HEK293 (cell line): ENCODE measurements around the gene PGC.
A peak's percentile ranks its signal among the peaks of the same experiment; 100 is the strongest.

Source experiments
- GLI4 ChIP-seq: fragments of 450-650 bp; formaldehyde crosslinking; IDR thresholded peaks from 2 replicates; pipeline ENCODE4 v1.5.1; 2016; ENCODE audit warnings: missing biosample characterization, missing genetic modification characterization
- GLIS2 ChIP-seq: fragments of 450-650 bp; formaldehyde crosslinking; IDR thresholded peaks from 2 replicates; pipeline ENCODE4 v1.5.1; 2016; ENCODE audit warnings: missing biosample characterization, missing genetic modification characterization
- HOXD13 ChIP-seq: sonication (generic); formaldehyde crosslinking; IDR thresholded peaks from 2 replicates; pipeline ENCODE4 v1.8.0; 2022; ENCODE audit warnings: missing genetic modification reagents, borderline replicate concordance
- SETDB1 ChIP-seq: IDR thresholded peaks from one replicate; pipeline ENCODE4 v1.6.1; 2017; ENCODE audit warnings: mild to moderate bottlenecking, low read length, moderate library complexity, mixed read lengths; ENCODE audit not compliant: insufficient read length
- TCF7L2 ChIP-seq: IDR thresholded peaks from 2 replicates; pipeline ENCODE4 v1.6.1; 2011; ENCODE audit warnings: low read depth, mild to moderate bottlenecking, inconsistent platforms, low read length, moderate library complexity, borderline replicate concordance
- WT1 ChIP-seq: fragments of 450-650 bp; formaldehyde crosslinking; IDR thresholded peaks from 2 replicates; pipeline ENCODE4 v1.5.1; 2016; ENCODE audit warnings: missing biosample characterization, missing genetic modification characterization
- YY1 ChIP-seq: fragments of 450-650 bp; formaldehyde crosslinking; IDR thresholded peaks from 2 replicates; pipeline ENCODE4 v1.5.1; 2018; ENCODE audit warnings: missing biosample characterization, missing genetic modification characterization
- ZBTB7A ChIP-seq: fragments of 450-650 bp; formaldehyde crosslinking; IDR thresholded peaks from 2 replicates; pipeline ENCODE4 v1.5.1; 2016; ENCODE audit warnings: low read depth, missing biosample characterization, missing genetic modification characterization
- ZEB2 ChIP-seq: fragments of 450-650 bp; formaldehyde crosslinking; IDR thresholded peaks from 2 replicates; pipeline ENCODE4 v1.5.1; 2016; ENCODE audit warnings: missing biosample characterization, missing genetic modification characterization
- ZFP69B ChIP-seq: fragments of 450-650 bp; formaldehyde crosslinking; IDR thresholded peaks from 2 replicates; pipeline ENCODE4 v1.5.1; 2016; ENCODE audit warnings: missing biosample characterization, missing genetic modification characterization
- ZNF10 ChIP-seq: fragments of 450-650 bp; formaldehyde crosslinking; IDR thresholded peaks from 2 replicates; pipeline ENCODE4 v1.5.1; 2017; ENCODE audit warnings: missing biosample characterization, missing genetic modification characterization
- ZNF24 ChIP-seq: fragments of 450-650 bp; formaldehyde crosslinking; IDR thresholded peaks from 2 replicates; pipeline ENCODE4 v1.5.1; 2016; ENCODE audit warnings: missing biosample characterization, missing genetic modification characterization
- ZNF266 ChIP-seq: fragments of 450-650 bp; formaldehyde crosslinking; IDR thresholded peaks from 2 replicates; pipeline ENCODE4 v1.5.1; 2016; ENCODE audit warnings: missing biosample characterization, missing genetic modification characterization, low read depth
- ZNF274 ChIP-seq, 2 experiments: fragments of 200-500 bp in 1 of 2; fragments of 450-650 bp in 1 of 2; sonication (Bioruptor generic) in 1 of 2; formaldehyde crosslinking in 1 of 2; IDR thresholded peaks; 2 replicates each; pipeline versions ENCODE4 v1.5.1 to v1.6.1; 2014 to 2016; ENCODE audit warnings: borderline replicate concordance in 1 of 2, inconsistent platforms in 1 of 2, low read length in 1 of 2, missing biosample characterization in 1 of 2, missing genetic modification characterization in 1 of 2
- ZNF391 ChIP-seq: fragments of 450-650 bp; formaldehyde crosslinking; IDR thresholded peaks from 2 replicates; pipeline ENCODE4 v1.5.1; 2016; ENCODE audit warnings: low read depth, missing biosample characterization, missing genetic modification characterization, borderline replicate concordance
- ZNF433 ChIP-seq: fragments of 450-650 bp; formaldehyde crosslinking; IDR thresholded peaks from 2 replicates; pipeline ENCODE4 v1.5.1; 2016; ENCODE audit warnings: missing biosample characterization, missing genetic modification characterization, low read depth
- ZNF510 ChIP-seq: fragments of 450-650 bp; formaldehyde crosslinking; IDR thresholded peaks from 2 replicates; pipeline ENCODE4 v1.5.1; 2018; ENCODE audit warnings: mild to moderate bottlenecking, missing genetic modification characterization, missing biosample characterization; ENCODE audit not compliant: insufficient replicate concordance
- ZNF555 ChIP-seq: fragments of 450-650 bp; formaldehyde crosslinking; conservative IDR thresholded peaks from 2 replicates; pipeline ENCODE4 v1.5.1; 2017; ENCODE audit warnings: missing biosample characterization, mild to moderate bottlenecking, missing genetic modification characterization, inconsistent platforms
- ZNF670 ChIP-seq: fragments of 450-650 bp; formaldehyde crosslinking; IDR thresholded peaks from 2 replicates; pipeline ENCODE4 v1.5.1; 2016; ENCODE audit warnings: missing biosample characterization, missing genetic modification characterization, low read depth
- ZNF747 ChIP-seq: fragments of 450-650 bp; formaldehyde crosslinking; IDR thresholded peaks from 2 replicates; pipeline ENCODE4 v1.5.1; 2016; ENCODE audit warnings: missing biosample characterization, missing genetic modification characterization
- ZNF768 ChIP-seq: fragments of 450-650 bp; formaldehyde crosslinking; IDR thresholded peaks from 2 replicates; pipeline ENCODE4 v1.5.1; 2018; ENCODE audit warnings: missing biosample characterization, mild to moderate bottlenecking, missing genetic modification characterization
- TF ChIP-seq, protein P1 (sequence below): fragments of 450-650 bp; formaldehyde crosslinking; IDR thresholded peaks from 2 replicates; pipeline ENCODE4 v1.5.1; 2016; ENCODE audit warnings: missing biosample characterization, missing genetic modification characterization
- TF ChIP-seq, protein P2 (sequence below): fragments of 450-650 bp; formaldehyde crosslinking; IDR thresholded peaks from 2 replicates; pipeline ENCODE4 v1.5.1; 2016; ENCODE audit warnings: missing biosample characterization, missing genetic modification characterization
- TF ChIP-seq, protein P3 (sequence below): fragments of 450-650 bp; formaldehyde crosslinking; IDR thresholded peaks from 2 replicates; pipeline ENCODE4 v1.5.1; 2016; ENCODE audit warnings: missing biosample characterization, missing genetic modification characterization
- TF ChIP-seq, protein P4 (sequence below): fragments of 450-650 bp; formaldehyde crosslinking; IDR thresholded peaks from 2 replicates; pipeline ENCODE4 v1.5.1; 2016; ENCODE audit warnings: missing biosample characterization, missing genetic modification characterization
- TF ChIP-seq, protein P5 (sequence below): IDR thresholded peaks from 2 replicates; pipeline ENCODE4 v1.6.1; 2011; ENCODE audit warnings: mild to moderate bottlenecking, low read depth, low read length, borderline replicate concordance
- TF ChIP-seq, protein P6 (sequence below): fragments of 450-650 bp; formaldehyde crosslinking; IDR thresholded peaks from 2 replicates; pipeline ENCODE4 v1.5.1; 2016; ENCODE audit warnings: missing biosample characterization, missing genetic modification characterization
- TF ChIP-seq, protein P7 (sequence below): fragments of 450-650 bp; formaldehyde crosslinking; IDR thresholded peaks from 2 replicates; pipeline ENCODE4 v1.5.1; 2017; ENCODE audit warnings: missing biosample characterization, missing genetic modification characterization

The PGC gene

DNA sequence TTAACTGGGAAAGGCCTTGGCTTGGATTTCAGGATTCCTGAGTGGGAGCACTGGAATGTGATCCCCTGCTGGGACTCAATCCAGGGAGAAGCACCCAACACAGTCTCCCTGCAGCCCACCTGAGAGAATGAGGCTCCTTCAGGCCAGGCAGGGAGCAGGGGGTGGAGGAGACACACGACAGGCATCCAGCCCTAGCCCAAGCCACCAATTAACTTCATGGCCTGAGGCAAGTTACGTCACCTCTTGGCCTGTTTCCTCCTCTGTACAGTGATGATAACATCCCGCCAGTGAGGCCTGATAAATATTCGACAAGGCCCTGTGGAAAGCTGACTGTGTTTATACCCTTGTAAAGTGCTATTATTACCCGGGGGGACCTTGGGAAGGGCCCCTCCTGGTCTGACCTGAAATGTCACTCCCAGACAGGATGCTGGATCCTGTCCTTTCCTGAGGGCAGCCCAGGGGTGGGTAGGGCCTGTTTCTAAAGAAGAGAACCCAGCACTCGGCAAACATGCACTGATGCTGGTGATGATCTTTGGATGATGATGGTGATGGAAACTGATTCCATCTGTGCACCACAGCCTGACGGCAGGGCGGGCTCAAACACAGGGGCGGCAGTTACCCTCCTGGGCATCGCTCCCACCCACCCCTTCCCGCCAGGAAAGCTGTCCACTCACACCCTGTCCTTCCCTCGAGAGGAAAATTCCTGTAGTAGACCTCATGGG, 20.1 kb upstream of the PGC start (continued):
- TF ChIP-seq ZNF266 (tag by site-specific recombination) (no peak), GLI4 (tag by site-specific recombination) (no peak), ZEB2 (tag by site-specific recombination) (peak; percentile 96), HOXD13 (peak; percentile 99), ZNF510 (tag by site-specific recombination) (no peak), ZNF555 (tag by site-specific recombination) (no peak), YY1 (tag by site-specific recombination) (no peak), ZNF10 (peak; percentile 73), TCF7L2 (peak; percentile 71; the same call in 1 of the 2 replicates), ZNF433 (tag by site-specific recombination) (no peak), ZNF274 (IDR thresholded peaks at IDR 0.05; ENCODE audit: low read length) (no peak), ZNF274 (tag by site-specific recombination; IDR thresholded peaks at IDR 0.05; ENCODE audit: borderline replicate concordance) (no peak), ZNF670 (tag by site-specific recombination) (no peak), WT1 (tag by site-specific recombination) (peak; percentile 88), ZNF747 (tag by site-specific recombination) (no peak), ZNF768 (tag by site-specific recombination) (no peak), ZNF24 (peak; percentile 93), ZNF391 (tag by site-specific recombination) (peak; percentile 91; the same call in 1 of the 2 replicates), ZBTB7A (tag by site-specific recombination) (no peak), SETDB1 (no peak), GLIS2 (peak; percentile 93), ZFP69B (tag by site-specific recombination) (peak; percentile 77)
- TF ChIP-seq, protein P1, sequence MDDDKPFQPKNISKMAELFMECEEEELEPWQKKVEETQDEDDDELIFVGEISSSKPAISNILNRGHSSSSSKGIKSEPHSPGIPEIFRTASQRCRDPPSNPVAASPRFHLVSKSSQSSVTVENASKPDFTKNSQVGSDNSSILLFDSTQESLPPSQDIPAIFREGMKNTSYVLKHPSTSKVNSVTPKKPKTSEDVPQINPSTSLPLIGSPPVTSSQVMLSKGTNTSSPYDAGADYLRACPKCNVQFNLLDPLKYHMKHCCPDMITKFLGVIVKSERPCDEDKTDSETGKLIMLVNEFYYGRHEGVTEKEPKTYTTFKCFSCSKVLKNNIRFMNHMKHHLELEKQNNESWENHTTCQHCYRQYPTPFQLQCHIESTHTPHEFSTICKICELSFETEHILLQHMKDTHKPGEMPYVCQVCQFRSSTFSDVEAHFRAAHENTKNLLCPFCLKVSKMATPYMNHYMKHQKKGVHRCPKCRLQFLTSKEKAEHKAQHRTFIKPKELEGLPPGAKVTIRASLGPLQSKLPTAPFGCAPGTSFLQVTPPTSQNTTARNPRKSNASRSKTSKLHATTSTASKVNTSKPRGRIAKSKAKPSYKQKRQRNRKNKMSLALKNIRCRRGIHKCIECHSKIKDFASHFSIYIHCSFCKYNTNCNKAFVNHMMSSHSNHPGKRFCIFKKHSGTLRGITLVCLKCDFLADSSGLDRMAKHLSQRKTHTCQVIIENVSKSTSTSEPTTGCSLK, result no peak
- TF ChIP-seq, protein P2, sequence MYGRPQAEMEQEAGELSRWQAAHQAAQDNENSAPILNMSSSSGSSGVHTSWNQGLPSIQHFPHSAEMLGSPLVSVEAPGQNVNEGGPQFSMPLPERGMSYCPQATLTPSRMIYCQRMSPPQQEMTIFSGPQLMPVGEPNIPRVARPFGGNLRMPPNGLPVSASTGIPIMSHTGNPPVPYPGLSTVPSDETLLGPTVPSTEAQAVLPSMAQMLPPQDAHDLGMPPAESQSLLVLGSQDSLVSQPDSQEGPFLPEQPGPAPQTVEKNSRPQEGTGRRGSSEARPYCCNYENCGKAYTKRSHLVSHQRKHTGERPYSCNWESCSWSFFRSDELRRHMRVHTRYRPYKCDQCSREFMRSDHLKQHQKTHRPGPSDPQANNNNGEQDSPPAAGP (tag by site-specific recombination), result peak; percentile 99
- TF ChIP-seq, protein P3, sequence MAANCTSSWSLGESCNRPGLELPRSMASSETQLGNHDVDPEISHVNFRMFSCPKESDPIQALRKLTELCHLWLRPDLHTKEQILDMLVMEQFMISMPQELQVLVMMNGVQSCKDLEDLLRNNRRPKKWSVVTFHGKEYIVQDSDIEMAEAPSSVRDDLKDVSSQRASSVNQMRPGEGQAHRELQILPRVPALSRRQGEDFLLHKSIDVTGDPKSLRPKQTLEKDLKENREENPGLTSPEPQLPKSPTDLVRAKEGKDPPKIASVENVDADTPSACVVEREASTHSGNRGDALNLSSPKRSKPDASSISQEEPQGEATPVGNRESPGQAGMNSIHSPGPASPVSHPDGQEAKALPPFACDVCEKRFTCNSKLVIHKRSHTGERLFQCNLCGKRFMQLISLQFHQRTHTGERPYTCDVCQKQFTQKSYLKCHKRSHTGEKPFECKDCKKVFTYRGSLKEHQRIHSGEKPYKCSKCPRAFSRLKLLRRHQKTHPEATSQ (tag by site-specific recombination), result no peak
- TF ChIP-seq, protein P4, sequence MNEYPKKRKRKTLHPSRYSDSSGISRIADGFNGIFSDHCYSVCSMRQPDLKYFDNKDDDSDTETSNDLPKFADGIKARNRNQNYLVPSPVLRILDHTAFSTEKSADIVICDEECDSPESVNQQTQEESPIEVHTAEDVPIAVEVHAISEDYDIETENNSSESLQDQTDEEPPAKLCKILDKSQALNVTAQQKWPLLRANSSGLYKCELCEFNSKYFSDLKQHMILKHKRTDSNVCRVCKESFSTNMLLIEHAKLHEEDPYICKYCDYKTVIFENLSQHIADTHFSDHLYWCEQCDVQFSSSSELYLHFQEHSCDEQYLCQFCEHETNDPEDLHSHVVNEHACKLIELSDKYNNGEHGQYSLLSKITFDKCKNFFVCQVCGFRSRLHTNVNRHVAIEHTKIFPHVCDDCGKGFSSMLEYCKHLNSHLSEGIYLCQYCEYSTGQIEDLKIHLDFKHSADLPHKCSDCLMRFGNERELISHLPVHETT (tag by site-specific recombination), result peak; percentile 94
- TF ChIP-seq, protein P5, sequence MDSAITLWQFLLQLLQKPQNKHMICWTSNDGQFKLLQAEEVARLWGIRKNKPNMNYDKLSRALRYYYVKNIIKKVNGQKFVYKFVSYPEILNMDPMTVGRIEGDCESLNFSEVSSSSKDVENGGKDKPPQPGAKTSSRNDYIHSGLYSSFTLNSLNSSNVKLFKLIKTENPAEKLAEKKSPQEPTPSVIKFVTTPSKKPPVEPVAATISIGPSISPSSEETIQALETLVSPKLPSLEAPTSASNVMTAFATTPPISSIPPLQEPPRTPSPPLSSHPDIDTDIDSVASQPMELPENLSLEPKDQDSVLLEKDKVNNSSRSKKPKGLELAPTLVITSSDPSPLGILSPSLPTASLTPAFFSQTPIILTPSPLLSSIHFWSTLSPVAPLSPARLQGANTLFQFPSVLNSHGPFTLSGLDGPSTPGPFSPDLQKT, result no peak
- TF ChIP-seq, protein P6, sequence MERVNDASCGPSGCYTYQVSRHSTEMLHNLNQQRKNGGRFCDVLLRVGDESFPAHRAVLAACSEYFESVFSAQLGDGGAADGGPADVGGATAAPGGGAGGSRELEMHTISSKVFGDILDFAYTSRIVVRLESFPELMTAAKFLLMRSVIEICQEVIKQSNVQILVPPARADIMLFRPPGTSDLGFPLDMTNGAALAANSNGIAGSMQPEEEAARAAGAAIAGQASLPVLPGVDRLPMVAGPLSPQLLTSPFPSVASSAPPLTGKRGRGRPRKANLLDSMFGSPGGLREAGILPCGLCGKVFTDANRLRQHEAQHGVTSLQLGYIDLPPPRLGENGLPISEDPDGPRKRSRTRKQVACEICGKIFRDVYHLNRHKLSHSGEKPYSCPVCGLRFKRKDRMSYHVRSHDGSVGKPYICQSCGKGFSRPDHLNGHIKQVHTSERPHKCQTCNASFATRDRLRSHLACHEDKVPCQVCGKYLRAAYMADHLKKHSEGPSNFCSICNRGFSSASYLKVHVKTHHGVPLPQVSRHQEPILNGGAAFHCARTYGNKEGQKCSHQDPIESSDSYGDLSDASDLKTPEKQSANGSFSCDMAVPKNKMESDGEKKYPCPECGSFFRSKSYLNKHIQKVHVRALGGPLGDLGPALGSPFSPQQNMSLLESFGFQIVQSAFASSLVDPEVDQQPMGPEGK (tag by site-specific recombination), result peak; percentile 88
- TF ChIP-seq, protein P7, sequence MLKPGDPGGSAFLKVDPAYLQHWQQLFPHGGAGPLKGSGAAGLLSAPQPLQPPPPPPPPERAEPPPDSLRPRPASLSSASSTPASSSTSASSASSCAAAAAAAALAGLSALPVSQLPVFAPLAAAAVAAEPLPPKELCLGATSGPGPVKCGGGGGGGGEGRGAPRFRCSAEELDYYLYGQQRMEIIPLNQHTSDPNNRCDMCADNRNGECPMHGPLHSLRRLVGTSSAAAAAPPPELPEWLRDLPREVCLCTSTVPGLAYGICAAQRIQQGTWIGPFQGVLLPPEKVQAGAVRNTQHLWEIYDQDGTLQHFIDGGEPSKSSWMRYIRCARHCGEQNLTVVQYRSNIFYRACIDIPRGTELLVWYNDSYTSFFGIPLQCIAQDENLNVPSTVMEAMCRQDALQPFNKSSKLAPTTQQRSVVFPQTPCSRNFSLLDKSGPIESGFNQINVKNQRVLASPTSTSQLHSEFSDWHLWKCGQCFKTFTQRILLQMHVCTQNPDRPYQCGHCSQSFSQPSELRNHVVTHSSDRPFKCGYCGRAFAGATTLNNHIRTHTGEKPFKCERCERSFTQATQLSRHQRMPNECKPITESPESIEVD (tag by site-specific recombination), result no peak; the same call in 1 of the 2 replicates
